ENCODE data around the gene TRPM3.

Gene TRPM3

DNA sequence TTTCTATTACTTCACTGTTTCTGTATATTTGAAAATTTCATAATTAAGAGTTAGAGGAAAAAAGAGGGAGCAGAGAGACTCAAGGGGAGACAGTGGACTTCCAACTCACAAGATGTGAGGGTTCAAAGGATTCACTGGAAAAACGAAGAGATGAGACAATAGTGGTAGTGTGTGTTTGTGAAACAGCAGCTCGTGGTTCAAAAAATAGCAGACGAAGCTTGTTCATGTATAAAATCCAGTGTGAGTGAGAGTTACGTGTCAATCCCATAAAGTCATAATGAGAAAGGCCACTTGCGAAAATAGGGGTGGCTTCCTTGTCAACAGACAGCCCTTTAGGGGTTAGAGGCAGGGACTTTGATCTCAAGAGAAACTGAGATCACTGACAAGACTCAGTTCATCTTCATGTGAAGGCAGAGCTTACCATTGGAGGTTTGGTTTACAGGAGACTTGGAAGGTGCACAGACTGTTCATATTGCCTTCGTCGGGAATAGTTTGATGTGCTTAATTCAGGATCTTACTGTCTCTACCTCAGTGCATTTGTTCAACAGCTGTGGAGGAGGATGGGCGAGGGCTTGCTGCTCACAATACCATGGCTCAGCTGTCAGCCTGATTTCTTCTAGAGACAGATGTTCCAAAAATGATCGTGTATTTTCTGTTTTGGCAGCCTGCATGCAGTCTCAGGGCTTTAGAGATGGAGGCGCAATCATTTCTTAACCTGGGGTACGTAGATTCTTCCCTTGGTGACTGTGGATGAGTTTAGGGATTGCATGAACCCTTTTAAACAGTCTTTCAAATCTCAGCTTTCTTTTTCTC is 601.3 kb downstream of the TRPM3 start:
- POLR2A ChIA-PET = no interaction called here
- CTCF ChIA-PET = interaction anchor here (0.5 to 1.4 kb wide), 9 partner anchors 9 to 409 kb away, joined by 3 to 9 read pairs (median 3); no protein-coding TSS in a partner anchor
- Histone ChIP-seq H3K27ac (ENCODE audit: extremely low read depth, low read depth, low read length) (no peak overlapping the region), H3K9me3 (ENCODE audit: control insufficient read depth, insufficient read depth, low read depth, low read length) (no peaks in the 10 kb centered on the region), H3K36me3 (ENCODE audit: control insufficient read depth in 2 of 2, insufficient read depth in 1 of 2, low read length in 2 of 2) (no peaks in the 10 kb centered on the region), H3K4me1 (ENCODE audit: control insufficient read depth, insufficient read depth, low read length) (no peaks in the 10 kb centered on the region), H3K4me3 (ENCODE audit: low read depth, low read length) (no peak overlapping the region)
- TF ChIP-seq ZNF211 (tag by site-specific recombination; IDR thresholded peaks at IDR 0.05; ENCODE audit: low read depth) (no peak), ZNF560 (tag by site-specific recombination; IDR thresholded peaks at IDR 0.05; ENCODE audit: borderline replicate concordance) (no peak), ZNF792 (tag by site-specific recombination; IDR thresholded peaks at IDR 0.05) (no peak), SCRT1 (tag by site-specific recombination; IDR thresholded peaks at IDR 0.05; ENCODE audit: borderline replicate concordance) (no peak), ZNF335 (tag by site-specific recombination; conservative IDR thresholded peaks at IDR 0.05) (no peak), ZEB2 (tag by site-specific recombination; IDR thresholded peaks at IDR 0.05) (no peak), ZNF24 (tag by site-specific recombination; IDR thresholded peaks at IDR 0.05) (no peak), KLF1 (tag by site-specific recombination; IDR thresholded peaks at IDR 0.05) (no peak), ZNF664 (tag by site-specific recombination; IDR thresholded peaks at IDR 0.05) (no peak), HOXC10 (CRISPR knock-in tag; IDR thresholded peaks at IDR 0.05) (no peak), ZNF658 (tag by site-specific recombination; IDR thresholded peaks at IDR 0.05) (no peak)
- TF ChIP-seq, protein P1, sequence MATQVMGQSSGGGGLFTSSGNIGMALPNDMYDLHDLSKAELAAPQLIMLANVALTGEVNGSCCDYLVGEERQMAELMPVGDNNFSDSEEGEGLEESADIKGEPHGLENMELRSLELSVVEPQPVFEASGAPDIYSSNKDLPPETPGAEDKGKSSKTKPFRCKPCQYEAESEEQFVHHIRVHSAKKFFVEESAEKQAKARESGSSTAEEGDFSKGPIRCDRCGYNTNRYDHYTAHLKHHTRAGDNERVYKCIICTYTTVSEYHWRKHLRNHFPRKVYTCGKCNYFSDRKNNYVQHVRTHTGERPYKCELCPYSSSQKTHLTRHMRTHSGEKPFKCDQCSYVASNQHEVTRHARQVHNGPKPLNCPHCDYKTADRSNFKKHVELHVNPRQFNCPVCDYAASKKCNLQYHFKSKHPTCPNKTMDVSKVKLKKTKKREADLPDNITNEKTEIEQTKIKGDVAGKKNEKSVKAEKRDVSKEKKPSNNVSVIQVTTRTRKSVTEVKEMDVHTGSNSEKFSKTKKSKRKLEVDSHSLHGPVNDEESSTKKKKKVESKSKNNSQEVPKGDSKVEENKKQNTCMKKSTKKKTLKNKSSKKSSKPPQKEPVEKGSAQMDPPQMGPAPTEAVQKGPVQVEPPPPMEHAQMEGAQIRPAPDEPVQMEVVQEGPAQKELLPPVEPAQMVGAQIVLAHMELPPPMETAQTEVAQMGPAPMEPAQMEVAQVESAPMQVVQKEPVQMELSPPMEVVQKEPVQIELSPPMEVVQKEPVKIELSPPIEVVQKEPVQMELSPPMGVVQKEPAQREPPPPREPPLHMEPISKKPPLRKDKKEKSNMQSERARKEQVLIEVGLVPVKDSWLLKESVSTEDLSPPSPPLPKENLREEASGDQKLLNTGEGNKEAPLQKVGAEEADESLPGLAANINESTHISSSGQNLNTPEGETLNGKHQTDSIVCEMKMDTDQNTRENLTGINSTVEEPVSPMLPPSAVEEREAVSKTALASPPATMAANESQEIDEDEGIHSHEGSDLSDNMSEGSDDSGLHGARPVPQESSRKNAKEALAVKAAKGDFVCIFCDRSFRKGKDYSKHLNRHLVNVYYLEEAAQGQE (tag by site-specific recombination; IDR thresholded peaks at IDR 0.05) = no peak
- TF ChIP-seq, protein P2, sequence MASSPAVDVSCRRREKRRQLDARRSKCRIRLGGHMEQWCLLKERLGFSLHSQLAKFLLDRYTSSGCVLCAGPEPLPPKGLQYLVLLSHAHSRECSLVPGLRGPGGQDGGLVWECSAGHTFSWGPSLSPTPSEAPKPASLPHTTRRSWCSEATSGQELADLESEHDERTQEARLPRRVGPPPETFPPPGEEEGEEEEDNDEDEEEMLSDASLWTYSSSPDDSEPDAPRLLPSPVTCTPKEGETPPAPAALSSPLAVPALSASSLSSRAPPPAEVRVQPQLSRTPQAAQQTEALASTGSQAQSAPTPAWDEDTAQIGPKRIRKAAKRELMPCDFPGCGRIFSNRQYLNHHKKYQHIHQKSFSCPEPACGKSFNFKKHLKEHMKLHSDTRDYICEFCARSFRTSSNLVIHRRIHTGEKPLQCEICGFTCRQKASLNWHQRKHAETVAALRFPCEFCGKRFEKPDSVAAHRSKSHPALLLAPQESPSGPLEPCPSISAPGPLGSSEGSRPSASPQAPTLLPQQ (tag by site-specific recombination; IDR thresholded peaks at IDR 0.05) = no peak
- TF ChIP-seq, protein P3, sequence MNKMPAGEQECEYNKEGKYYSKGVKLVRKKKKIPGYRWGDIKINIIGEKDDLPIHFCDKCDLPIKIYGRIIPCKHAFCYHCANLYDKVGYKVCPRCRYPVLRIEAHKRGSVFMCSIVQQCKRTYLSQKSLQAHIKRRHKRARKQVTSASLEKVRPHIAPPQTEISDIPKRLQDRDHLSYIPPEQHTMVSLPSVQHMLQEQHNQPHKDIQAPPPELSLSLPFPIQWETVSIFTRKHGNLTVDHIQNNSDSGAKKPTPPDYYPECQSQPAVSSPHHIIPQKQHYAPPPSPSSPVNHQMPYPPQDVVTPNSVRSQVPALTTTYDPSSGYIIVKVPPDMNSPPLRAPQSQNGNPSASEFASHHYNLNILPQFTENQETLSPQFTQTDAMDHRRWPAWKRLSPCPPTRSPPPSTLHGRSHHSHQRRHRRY (tag by site-specific recombination; IDR thresholded peaks at IDR 0.05) = no peak

DNA sequence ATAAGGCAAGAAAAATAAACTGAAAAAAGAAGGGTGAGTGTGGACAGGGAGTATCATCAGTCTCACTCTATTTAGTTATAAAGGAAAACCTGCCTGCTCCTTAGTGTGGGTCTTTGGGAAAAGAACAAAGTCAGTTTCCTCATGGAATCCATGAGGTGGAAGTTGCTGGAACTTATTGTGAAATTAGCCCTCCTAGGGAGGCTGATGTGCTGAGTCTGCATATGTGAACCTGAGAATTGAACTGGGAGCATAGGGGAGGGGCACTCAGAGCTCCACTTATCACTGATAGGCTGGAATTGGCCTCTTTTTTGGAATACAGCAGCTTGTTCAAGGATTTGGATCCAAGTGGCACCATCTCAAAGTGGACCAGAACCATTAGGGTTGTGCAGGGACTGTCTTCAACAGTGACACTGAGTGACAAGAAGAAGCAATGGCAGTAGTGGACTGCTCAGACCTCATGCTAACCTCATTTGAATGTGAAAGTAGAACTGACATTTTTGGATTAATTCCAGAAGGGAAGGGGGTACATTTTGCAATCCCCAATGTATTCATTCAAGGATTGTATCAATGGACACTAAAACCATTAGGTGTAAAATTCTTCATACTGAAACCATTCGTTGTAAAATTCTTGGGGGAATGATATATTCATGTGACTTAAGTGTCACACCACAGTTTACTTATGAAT is 603.4 kb downstream of the TRPM3 start:
- Histone ChIP-seq H3K9me3 (ENCODE audit: control insufficient read depth, insufficient read depth, low read depth, low read length) (no peaks in the 10 kb centered on the region), H3K4me3 (ENCODE audit: low read depth, low read length) (no peak overlapping the region), H3K27ac (ENCODE audit: extremely low read depth, low read depth, low read length) (no peak overlapping the region), H3K36me3 (ENCODE audit: control insufficient read depth in 2 of 2, insufficient read depth in 1 of 2, low read length in 2 of 2) (no peaks in the 10 kb centered on the region), H3K4me1 (ENCODE audit: control insufficient read depth, insufficient read depth, low read length) (no peaks in the 10 kb centered on the region)
- ChIA-PET POLR2A (interaction anchor here (0.5 kb wide), 1 partner anchor 97 kb away, joined by 4 read pairs; no protein-coding TSS in a partner anchor), CTCF (interaction anchor here (1.0 to 1.3 kb wide), 2 partner anchors 10 to 33 kb away, joined by 3 read pairs; no protein-coding TSS in a partner anchor)
- TF ChIP-seq REPIN1 (tag by site-specific recombination; IDR thresholded peaks at IDR 0.05; ENCODE audit: low read depth) (no peak), BCL11B (tag by site-specific recombination; IDR thresholded peaks at IDR 0.05; ENCODE audit: low read depth) (no peak), KLF1 (tag by site-specific recombination; IDR thresholded peaks at IDR 0.05) (no peak), KLF7 (tag by site-specific recombination; IDR thresholded peaks at IDR 0.05; ENCODE audit: borderline replicate concordance) (no peak), ZNF37A (tag by site-specific recombination; IDR thresholded peaks at IDR 0.05) (no peak), SP7 (tag by site-specific recombination; IDR thresholded peaks at IDR 0.05) (no peak), ZNF302 (tag by site-specific recombination; IDR thresholded peaks at IDR 0.05; ENCODE audit: low read depth) (no peak)
- TF ChIP-seq, protein P4, sequence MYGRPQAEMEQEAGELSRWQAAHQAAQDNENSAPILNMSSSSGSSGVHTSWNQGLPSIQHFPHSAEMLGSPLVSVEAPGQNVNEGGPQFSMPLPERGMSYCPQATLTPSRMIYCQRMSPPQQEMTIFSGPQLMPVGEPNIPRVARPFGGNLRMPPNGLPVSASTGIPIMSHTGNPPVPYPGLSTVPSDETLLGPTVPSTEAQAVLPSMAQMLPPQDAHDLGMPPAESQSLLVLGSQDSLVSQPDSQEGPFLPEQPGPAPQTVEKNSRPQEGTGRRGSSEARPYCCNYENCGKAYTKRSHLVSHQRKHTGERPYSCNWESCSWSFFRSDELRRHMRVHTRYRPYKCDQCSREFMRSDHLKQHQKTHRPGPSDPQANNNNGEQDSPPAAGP (tag by site-specific recombination; IDR thresholded peaks at IDR 0.05) = no peak
